H1 (cell line): Measurements from ENCODE around the gene PCDHA7.
A peak's percentile ranks its signal among the peaks of the same experiment; 100 is the strongest.

ENCODE experiments used
- BRCA1 ChIP-seq: IDR thresholded peaks from 2 replicates; pipeline ENCODE4 v1.6.1; 2012; ENCODE audit warnings: low read depth, low read length, improper control_type of control experiment
- CHD1 ChIP-seq: IDR thresholded peaks from 2 replicates; pipeline ENCODE4 v1.6.1; 2012; ENCODE audit warnings: low read depth, low read length, improper control_type of control experiment
- CHD7 ChIP-seq: fragments of 300-600 bp; sonication (generic); IDR thresholded peaks from 2 replicates; pipeline ENCODE4 v1.7.1; 2012; ENCODE audit warnings: low read length, moderate library complexity, mild to moderate bottlenecking, inconsistent platforms; ENCODE audit not compliant: insufficient replicate concordance
- CTCF ChIP-seq, 3 experiments: IDR thresholded peaks; 1 replicate in 2 of 3; 2 replicates in 1 of 3; pipeline versions ENCODE4 v1.5.1 to v1.6.1; 2011; ENCODE audit warnings: low read length in 3 of 3, mild to moderate bottlenecking in 3 of 3, inconsistent platforms in 2 of 3, low read depth in 1 of 3, moderate library complexity in 1 of 3; ENCODE audit not compliant: insufficient read depth in 1 of 3; ENCODE audit errors: control extremely low read depth in 1 of 3
- EP300 ChIP-seq, 2 experiments: IDR thresholded peaks; 1 replicate in 1 of 2; 2 replicates in 1 of 2; pipeline ENCODE4 v1.6.1; 2011 to 2012; ENCODE audit warnings: low read depth in 2 of 2, low read length in 2 of 2, mild to moderate bottlenecking in 2 of 2, borderline replicate concordance in 1 of 2, inconsistent platforms in 1 of 2, moderate library complexity in 1 of 2
- EZH2 ChIP-seq: fragments of 200-600 bp; sonication (generic); IDR thresholded peaks from 2 replicates; pipeline ENCODE4 v1.7.1; 2012; ENCODE audit warnings: low read depth, mild to moderate bottlenecking, moderate library complexity, low read length, inconsistent platforms; ENCODE audit not compliant: severe bottlenecking
- MAX ChIP-seq: IDR thresholded peaks from 2 replicates; pipeline ENCODE4 v1.6.1; 2012; ENCODE audit warnings: inconsistent platforms
- PHF8 ChIP-seq: fragments of 200-600 bp; sonication (generic); conservative IDR thresholded peaks from 2 replicates; pipeline ENCODE4 v1.7.1; 2012; ENCODE audit warnings: low read depth, mild to moderate bottlenecking, inconsistent platforms, low read length, moderate library complexity
- POLR2AphosphoS5 ChIP-seq: IDR thresholded peaks from 2 replicates; pipeline ENCODE4 v1.6.1; 2011; ENCODE audit warnings: low read depth, low read length
- RAD21 ChIP-seq, 2 experiments: IDR thresholded peaks in 1 of 2; conservative IDR thresholded peaks in 1 of 2; 2 replicates each; pipeline ENCODE4 v1.6.1; 2011; ENCODE audit warnings: low read depth in 2 of 2, low read length in 2 of 2, improper control_type of control experiment in 1 of 2, inconsistent platforms in 1 of 2, mild to moderate bottlenecking in 1 of 2, moderate library complexity in 1 of 2
- SAP30 ChIP-seq: fragments of 300-600 bp; sonication (generic); IDR thresholded peaks from 2 replicates; pipeline ENCODE4 v1.7.1; 2012; ENCODE audit warnings: low read length, moderate library complexity, mild to moderate bottlenecking, inconsistent platforms; ENCODE audit not compliant: insufficient read depth, insufficient replicate concordance
- SRF ChIP-seq: IDR thresholded peaks from 2 replicates; pipeline ENCODE4 v1.6.1; 2011; ENCODE audit warnings: mild to moderate bottlenecking, low read depth, low read length, moderate library complexity
- SUZ12 ChIP-seq: fragments of 200-600 bp; sonication (generic); IDR thresholded peaks from 2 replicates; pipeline ENCODE4 v1.6.1; 2012; ENCODE audit warnings: mild to moderate bottlenecking, inconsistent platforms, low read length, moderate library complexity, mixed read lengths
- TAF1 ChIP-seq: IDR thresholded peaks from 2 replicates; pipeline ENCODE4 v1.6.1; 2011; ENCODE audit warnings: mild to moderate bottlenecking, low read depth, low read length

GRCh38 chr5:140868721-140869554, 34.9 kb downstream of the PCDHA7 start, which contains the start of gene PCDHA11:
- TF ChIP-seq TAF1 (peak; percentile 52; the same call in 1 of the 2 replicates), PHF8 (0 out of 2 replicates have a peak, but pooled peaks have one; percentile 33), POLR2AphosphoS5 (no peak), SAP30 (no peak), EZH2 (no peak), CHD7 (no peak), EP300 (IDR thresholded peaks at IDR 0.05; ENCODE audit: borderline replicate concordance in 1 of 2, low read depth in 2 of 2, low read length in 2 of 2) (no peak), SRF (no peak), CTCF (IDR thresholded peaks at IDR 0.05; ENCODE audit: control extremely low read depth in 1 of 3, insufficient read depth in 1 of 3, low read depth in 1 of 3, low read length in 3 of 3) (peak; percentile 32 to 68 (median 56)), CHD1 (no peak), MAX (peak; percentile 31; the same call in 1 of the 2 replicates), SUZ12 (no peak), BRCA1 (no peak), RAD21 (IDR thresholded peaks at IDR 0.05 in 1 of 2, conservative IDR thresholded peaks at IDR 0.05 in 1 of 2; ENCODE audit: low read depth in 2 of 2, low read length in 2 of 2) (peak; percentile 64 to 72)
